Right ventricle myocardium superior (tissue), 1 donor: ENCODE measurements around the gene CCNK. TPM values are rescaled to one million over a fixed set of nuclear protein-coding genes. Genes with fewer than 3 reads are reported as not detected.

Source experiments
- ATAC-seq: fragments of 200-7000 bp; cut with Tn5 transposase; one replicate; pipeline ENCODE4 v1.9.1; 2020; ENCODE audit warnings: mild to moderate bottlenecking; ENCODE audit not compliant: poor library complexity
- DNase-seq: peaks from one replicate; pipeline ENCODE4 v3.0.0-alpha.2; 2020
- intact Hi-C: fragments of 100-400 bp; cut with DNase I; formaldehyde crosslinking; loops from one replicate; pipeline ENCODE4 v1.11.2; 2022
- total RNA-seq: library from RNA; stranded (reverse); fragmentation: NEBNext Ultra II Directional; extraction: Animal tissue kit (Norgen Biotek cat#: 25700); gene quantifications from one replicate; pipeline ENCODE4 v1.2.1, GENCODE V29; 2021
- donor health status: DM: no; HTN: yes; CAD: no; lungs with severe emphysema.

CCNK gene
- total RNA-seq, 1 donor from 2014 or later = 31.9 TPM

DNA sequence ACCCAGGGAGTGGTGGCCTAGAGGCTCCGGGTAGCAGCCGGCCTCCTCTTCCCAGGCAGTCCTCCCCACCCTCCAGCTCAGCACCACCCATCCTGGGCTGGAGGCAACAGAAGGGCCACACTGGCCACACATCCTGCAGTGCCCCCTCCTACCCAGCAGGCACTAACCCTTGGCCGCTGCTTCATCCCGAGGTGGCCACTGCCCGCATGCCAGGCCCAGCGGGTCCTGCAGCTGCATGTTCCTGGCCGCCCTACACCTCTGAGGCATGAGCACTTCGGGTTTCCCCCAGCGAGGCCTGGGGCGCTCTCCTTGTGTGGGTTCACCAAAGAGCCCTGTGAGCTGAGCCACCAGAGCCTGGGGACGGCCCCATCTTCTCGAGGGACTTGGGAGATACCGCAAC is 61.4 kb downstream of the CCNK start:
- intact Hi-C loops = no loop called here
- ATAC-seq = no peak
- no peak for DNase-seq

DNA sequence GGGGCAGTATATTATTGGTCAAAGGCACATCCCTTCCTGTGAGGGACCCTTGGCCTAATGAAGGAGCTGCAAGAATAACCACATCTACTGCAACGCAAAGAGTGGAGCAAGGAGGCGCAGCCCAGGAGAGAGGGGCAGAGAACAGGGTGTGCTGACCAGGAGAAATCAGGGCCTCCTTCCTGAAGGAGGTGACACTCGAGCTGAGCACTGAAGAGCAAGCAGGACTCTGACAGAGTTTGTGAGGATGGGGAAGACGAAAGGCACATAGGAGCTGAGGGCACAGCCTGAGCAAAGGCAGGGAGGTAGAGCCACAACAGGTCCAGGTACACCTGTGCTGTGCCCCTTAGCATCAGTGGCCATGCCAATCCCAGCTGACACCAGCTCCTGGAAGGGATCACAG is 62.2 kb downstream of the CCNK start:
- ATAC-seq = no peak
- DNase-seq = no peak
- intact Hi-C loops = no loop called here

DNA sequence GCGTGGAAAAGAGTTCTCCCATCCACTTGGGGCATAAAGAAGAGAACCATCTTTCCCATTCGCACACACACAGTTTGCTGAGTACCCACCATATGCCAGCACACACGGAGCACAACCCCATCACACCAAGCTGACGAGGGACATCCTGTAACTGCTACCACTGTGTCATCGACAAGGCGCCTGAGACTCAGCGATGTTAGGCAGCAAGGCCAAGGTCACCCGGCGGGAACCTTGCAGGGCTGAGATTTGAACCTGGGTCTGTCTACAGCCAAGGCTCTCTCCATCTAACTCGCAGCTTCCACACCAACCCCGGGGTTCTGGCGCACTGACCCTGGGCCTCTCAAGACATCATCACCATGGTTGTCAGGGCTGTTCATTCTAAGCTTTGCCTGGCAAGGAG is 62.8 kb downstream of the CCNK start:
- DNase-seq (no peak), ATAC-seq (no peak)
- intact Hi-C loops = no loop called here

DNA sequence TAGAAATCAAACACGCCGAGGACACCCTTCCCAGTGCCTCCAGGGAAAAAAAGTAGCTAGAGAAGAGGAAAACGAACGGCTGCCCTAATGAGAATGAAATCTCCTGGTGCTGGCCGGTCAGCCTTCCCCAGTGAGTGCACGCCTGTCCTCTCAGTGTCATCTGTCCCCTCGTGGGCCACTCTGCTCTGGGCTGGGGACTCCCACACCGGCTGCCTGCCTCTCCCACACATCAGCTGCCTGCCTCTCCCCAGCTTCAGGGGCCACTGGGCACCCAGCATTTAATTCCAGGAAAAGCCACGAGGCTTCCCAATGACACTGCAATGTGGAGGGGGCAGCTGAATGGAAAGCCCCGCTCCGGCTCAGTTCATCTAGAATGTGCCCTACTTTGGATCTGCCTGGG is 63.8 kb downstream of the CCNK start:
- intact Hi-C loops = no loop called here

DNA sequence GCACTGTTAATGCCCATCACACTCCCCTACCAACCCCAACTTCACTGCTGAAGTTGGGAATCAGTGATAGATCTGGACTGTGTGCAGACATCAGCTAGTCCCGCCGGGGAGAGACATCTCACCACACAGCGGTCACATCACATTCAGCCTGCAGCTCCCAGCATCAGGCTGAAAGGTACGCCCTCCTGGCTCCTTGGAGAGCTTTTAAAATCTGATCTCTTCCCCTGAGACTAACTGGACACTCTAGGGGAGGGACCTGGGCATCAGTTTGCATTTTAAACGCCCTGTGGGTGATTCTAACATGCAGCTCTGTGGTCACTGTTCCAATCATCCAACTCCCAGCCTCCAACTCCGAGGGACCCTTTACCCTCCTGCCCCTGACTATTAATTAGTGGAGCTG is 64.4 kb downstream of the CCNK start:
- ATAC-seq = no peak
- intact Hi-C loops = no loop called here

More for the DNA sequence above, 63.8 kb downstream of the CCNK start:
- DNase-seq = no peak
- ATAC-seq = no peak

DNA sequence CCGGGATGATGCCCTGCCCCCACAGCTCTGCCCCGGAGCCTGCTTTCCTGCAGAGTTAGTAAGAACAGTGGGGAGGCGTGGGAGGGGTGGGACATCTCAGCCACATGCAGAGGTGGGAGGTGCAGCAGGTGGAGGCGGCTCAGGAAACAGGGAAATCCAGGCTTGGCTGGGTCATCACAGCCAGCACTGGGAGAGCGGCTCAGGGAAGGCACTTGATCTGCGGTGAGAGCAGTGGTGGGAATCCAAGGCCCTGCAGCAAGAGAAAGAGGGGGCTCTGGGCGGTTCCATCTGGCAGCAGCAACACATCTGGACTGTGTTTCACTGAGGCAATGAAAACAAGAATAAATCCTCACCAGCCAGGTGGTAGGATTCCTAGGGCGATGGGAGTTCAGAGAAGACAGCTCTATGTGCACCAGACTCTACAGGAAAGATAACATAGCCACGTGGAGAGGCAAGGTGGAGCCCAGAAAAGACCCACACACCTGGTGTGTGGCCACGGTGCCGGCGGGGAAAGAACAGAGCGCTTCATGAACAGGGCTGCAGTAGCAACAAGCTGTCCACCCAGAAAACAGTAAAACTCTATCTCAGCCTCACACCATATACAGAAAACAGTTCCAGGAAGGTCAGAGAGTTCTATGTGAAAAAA is 65.1 kb downstream of the CCNK start:
- intact Hi-C loops = no loop called here
- DNase-seq = no peak
- ATAC-seq = no peak

More for the DNA sequence above, 64.4 kb downstream of the CCNK start:
- DNase-seq = no peak

DNA sequence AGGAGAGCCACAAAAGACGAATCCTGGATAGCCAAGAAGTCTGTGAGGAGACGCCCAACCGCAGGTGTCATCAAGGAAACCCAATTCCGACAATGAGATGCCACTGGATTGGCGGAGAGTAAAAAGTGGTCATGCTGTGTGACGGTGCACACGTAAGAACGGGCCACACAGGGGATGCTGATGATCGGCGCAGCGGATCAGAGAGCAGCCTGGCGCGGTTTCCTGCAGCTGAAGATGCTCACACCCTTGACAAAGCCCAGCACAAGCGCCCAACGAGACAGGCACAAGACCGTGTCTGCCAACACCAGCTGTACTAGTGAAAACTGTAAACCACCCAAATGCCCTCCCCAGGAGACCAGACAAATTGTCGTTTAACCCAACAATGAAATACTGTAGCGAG is 67.0 kb downstream of the CCNK start:
- intact Hi-C loops = no loop called here
- DNase-seq (no peak), ATAC-seq (no peak)

DNA sequence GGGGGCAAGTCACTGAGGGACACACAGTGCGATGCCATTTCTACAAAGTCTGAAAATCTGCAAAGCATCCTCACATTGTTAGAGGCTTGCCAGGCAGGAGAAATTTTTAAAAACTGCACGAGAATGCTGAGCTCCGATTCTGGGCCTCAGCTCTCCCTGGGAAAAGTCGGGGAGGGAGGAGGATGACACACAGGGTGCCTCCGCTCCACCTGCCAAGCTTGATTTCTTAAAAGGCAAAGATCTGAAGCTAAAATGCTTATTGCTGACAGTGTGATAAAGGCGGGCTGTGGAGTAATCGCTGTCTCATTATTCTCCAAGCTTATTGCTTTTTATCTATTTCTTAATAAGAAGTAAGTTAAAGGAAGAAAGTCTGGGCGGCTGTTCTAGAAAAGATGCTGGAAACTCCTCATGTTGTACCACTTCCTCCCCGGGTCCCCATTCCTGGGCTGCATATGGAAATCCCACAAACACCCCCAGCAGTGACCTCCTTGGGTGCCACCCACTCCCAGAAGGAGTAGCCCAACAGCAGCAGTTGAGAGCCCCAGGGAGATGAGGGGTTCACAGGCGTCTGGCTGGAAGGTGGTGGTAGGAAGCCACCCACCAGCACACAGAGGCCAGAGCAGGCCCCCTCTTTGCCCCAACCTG is 67.8 kb downstream of the CCNK start:
- intact Hi-C loops = no loop called here
- DNase-seq (no peak), ATAC-seq (no peak)

DNA sequence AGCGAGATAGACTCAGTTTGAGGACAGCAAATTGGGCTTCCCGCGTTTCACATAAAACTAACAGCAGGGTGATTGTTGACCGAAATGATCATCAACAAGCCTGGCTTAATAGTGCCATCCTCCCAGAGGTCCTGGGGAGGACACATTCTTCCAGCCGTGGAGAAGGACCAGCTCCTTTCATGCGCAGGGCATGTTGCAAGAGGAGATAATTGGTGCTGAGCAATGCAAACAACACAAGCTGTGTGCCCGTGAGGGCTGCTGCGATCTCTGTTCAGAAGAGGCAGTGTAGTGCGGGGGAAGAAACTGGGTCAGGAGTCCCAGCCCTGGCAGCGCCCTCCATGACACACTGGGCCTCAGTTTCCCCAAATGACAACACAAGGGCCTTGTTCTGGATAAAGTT is 68.5 kb downstream of the CCNK start:
- no peak for DNase-seq
- no peak for ATAC-seq

DNA sequence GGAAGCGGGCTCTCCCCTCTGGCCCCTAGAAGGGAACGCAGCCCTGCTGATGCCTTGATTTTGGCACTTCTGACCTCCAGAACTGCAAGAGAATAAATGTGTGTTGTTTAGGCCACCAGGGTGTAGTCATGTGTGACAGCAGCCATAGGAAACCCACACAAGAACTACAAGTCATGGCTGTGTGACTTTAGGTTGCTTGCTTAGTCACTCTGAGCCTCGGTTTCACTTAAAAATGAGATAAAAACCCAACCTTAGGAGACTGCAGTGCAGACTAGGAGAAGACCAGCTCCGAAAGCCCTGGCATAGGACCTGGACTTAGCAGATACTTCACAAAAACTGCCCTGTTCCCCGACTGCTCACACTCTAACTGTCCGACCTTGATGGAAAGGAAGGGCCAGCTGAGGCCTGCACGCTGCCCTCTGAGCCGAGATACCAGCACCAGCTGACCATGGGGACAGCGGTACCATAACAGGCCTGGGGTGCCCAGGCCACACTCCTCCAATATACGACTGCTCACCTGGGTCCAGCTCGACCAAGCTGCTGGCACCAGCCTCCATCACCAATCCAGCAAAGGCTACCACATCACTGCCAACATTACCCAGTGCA is 69.3 kb downstream of the CCNK start:
- ATAC-seq (no peak), DNase-seq (no peak)

More for the DNA sequence above, 68.5 kb downstream of the CCNK start:
- intact Hi-C loops = no loop called here

DNA sequence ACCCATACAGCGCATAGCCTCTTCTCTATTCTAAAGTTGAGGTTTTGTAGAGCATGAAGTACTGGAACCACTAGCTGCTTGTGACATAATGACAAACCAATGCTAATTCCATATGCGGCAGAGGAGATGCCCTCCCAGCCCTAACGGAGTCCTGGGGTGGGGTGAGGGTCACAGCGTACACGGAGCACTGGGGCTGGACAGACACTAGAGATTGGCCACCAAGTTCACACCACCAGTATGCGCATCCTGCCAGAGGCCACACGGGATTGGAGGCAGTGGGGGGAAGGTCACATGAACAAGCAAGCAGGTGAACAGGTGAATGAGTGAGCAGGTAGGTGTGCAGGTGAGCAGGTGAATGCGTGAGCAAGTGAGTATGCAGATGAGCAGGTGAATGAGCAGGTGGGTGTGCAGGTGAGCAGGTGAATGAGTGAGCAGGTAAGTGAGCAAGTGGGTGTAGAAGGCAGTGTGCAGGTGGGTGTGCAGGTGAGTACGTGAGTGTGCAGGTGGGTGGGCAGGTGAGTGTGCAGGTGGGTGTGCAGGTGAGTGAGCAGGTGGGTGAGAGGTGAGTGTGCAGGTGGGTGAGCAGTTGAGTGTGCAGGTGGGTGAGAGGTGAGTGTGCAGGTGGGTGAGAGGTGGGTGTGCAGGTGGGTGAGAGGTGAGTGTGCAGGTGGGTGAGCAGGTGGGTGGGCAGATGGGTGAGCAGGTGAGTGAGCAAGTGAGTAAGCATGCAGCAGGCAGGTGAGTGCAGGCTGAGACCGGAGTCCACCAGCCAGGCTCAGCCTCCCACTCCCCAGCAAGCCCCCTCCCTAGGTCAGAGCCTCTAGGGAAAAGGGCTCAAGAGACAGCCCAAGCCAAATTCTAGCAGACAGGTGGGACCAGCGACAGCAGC is 70.1 kb downstream of the CCNK start:
- no peak for ATAC-seq
- intact Hi-C loops = no loop called here
- no peak for DNase-seq

More for the DNA sequence above, 69.3 kb downstream of the CCNK start:
- intact Hi-C loops = no loop called here

DNA sequence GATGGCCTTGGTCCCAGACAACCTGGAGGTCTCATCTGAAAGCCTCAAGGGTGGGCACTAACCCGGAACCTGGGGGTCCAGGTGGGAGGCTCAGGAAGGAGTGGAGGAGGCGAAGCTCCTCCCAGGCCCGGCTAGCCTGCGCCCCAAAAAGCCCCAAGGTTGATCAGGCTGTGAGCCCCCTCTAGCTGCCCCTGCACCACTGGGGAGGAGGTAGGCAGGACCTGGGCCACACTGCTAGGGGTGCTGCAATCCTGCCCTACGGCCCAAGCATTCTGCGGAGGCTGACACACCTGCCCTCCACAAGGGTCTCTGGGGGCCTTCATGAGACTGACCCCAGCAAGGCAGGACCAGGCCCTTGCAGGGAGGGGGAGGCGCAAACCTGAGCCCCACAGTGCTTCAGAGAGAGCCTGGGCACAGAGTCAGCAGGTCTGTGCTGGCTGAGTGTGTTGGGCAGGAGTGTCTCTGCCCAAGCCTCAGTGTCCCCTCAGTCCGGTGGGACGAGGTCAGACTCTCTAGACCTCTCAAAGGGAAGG is 70.9 kb downstream of the CCNK start:
- intact Hi-C loops = no loop called here
- DNase-seq (no peak), ATAC-seq (peak; percentile 11)

DNA sequence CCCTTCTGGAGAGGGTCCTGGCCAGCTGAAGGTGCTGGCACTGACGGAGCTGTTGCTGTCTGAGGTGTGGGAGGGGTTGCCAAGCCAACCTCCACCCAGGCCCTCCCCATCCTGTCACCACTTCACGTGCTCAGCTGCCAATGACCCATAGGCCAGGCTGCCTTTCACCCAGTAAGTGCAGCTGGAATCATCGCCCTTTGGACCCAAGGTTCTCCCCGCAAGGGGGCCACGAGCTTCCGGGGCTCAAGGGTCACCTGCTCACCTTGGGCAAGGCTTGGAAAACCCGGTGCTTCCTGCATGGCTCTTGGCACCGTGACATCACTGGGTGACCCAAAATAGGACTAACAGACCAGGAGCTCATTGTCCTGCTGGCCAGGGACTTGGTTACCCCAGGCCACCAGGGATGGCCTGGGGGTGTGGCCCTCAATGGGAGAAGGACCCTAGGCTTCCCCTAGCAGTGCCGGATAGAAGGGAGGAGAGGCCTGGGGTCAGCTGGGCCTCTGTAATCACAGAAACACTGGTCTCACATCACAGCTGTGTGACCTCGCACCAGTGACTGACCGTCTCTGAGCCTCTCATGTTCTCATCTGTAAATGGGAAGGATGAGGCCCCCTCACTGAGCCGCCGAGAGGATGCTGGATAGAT is 71.5 kb downstream of the CCNK start:
- peak; percentile 60 for DNase-seq
- intact Hi-C loops = no loop called here
- peak; percentile 59 for ATAC-seq

DNA sequence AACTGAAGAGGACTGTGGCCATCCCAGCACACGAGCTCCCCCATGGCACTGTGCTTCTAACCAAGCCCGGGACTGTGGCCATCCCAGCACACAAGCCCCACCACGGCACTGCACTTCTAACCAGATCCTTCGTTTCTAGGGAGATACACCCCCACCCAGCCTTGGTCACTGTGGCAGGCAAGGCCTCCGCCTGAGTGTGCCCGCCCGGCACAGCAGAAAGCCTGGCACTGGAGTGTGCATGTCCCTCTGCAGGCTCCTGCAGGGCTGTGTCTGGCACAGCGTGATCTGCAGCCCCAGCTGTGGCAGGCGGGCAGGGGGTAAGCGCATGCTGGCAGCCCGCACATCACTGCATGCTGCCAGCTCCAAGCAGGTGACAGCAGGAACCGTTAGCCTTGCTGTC is 73.0 kb downstream of the CCNK start:
- ATAC-seq (peak; percentile 81), DNase-seq (peak; percentile 67)
- intact Hi-C loops = no loop called here

DNA sequence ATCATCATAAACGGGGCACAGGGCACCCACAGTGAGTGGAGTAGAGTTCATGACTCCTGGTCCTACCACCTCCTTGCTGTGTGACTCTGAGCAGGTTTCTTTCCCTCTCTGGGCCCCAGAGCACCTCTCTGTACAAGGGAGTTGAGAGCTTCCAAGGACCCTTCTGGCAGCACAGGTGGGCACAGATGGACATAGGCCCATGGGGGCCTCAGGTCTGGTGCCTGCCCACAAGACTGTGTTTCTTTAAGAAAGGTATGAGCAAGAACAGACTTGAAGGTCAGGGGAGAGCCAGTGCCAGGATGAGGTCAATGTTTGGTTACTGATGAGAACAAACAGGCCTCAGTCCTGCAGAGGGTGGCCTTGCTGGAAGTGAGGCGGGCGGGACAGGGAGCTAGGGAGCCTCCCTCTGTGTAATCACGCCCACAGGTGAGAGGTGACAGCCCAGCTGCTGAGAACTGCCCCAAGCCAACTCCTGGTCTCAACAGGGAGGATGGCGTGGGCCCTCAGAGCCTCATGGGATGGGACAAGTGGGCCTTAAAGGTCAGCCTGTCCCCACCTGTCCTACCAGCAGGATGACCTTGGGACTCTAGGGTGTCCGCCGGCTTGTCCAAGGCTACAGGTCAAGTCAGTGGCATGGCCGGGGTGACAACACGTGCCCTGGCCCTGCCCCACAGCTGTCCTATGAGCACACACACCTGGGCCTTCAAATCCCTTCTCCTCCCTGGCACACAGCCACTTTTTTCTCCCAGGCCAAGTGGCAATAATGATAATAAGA is 73.7 kb downstream of the CCNK start:
- ATAC-seq (peak; percentile 73), DNase-seq (no peak)
- intact Hi-C loops = no loop called here

DNA sequence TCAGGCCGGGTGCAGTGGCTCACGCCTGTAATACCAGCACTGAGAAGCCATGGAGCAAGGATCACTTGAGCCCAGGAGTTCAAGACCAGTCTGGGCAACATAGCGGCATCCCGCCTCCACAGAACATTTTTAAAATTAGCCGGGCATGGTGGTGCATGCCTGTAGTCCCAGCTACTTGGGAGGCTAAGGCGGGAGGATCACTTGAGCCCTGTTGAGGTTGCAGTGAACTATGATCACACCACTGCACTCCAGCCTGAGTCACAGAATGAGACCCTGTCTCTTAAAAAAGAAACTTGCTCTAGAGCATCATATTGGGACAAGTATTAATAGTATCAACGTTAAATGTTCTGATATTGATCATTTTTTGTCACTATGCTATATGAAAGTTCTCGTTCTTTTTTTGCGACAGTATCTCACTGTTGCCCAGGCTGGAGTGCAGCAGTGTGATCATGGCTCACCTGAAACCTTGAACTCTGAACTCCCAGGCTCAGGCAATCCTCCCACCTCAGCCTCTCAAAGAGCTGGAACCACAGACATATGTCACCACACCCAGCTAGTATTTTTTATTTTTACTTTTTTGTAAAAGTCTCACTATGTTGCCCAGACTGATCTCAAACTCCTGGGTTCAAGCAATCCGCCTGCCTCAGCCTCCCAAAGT is 75.1 kb downstream of the CCNK start:
- ATAC-seq (no peak), DNase-seq (no peak)
- intact Hi-C loops = no loop called here

DNA sequence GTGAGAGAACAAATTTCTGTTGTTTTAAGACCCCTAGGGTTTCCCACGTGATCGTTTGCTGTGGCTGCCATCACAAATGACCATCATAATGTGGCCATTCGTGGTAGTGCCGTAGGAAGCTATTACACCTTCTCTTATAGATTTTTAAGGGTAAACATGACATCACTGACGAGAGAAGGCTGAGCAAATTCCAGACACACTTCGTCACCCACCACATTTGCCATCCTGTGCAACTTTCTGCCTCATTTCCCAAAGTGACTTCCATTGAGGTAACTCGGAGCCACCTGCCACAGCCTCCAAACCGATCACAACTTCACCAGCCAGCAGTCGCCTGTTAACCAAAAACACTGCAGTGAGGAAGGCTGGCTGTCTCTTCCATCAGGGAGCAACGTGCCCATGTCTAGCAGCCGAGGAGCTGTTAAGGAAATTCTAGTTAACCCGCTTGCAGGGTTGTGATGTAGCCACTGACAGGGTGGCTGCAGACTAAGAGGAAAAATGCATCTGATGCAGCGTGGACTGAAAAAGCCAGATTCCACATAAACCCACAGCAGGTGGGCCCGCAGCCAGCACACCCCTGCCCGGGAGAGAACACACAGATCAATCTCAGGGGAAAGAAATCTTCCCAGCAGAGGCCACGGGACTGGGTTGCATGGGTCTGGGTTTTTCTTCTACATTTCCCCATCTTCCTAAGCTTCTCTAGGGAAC is 78.2 kb downstream of the CCNK start:
- intact Hi-C loops = no loop called here
- ATAC-seq (no peak), DNase-seq (no peak)
